Mesothelial cell of epicardium (in vitro differentiated cells): ENCODE measurements around the gene NRL. TPM values are rescaled to one million over a fixed set of nuclear protein-coding genes. Genes with fewer than 3 reads are reported as not detected.

Source experiments
- DNase-seq, 2 experiments: peaks; one replicate each; pipeline ENCODE4 v3.0.0; 2021; ENCODE audit warnings: low spot score in 2 of 2; ENCODE audit not compliant: unreplicated experiment in 2 of 2
- H3K27ac Mint-ChIP-seq: 2 replicates; pipeline ENCODE4 v1.8.0; 2021; ENCODE audit warnings: mixed read lengths
- H3K27me3 Mint-ChIP-seq: 2 replicates; pipeline ENCODE4 v1.8.0; 2021; ENCODE audit warnings: low read depth, mixed read lengths
- H3K36me3 Mint-ChIP-seq: 2 replicates; pipeline ENCODE4 v1.8.0; 2021; ENCODE audit warnings: mixed read lengths
- H3K4me1 Mint-ChIP-seq: 2 replicates; pipeline ENCODE4 v1.8.0; 2021; ENCODE audit warnings: mixed read lengths
- H3K4me3 Mint-ChIP-seq: 2 replicates; pipeline ENCODE4 v1.8.0; 2021; ENCODE audit warnings: mild to moderate bottlenecking, moderate library complexity, mixed read lengths
- H3K9me3 Mint-ChIP-seq: 2 replicates; pipeline ENCODE4 v1.8.0; 2021; ENCODE audit warnings: mixed read lengths
- CTCF ChIP-seq: fragments of 200-600 bp; sonication (generic); IDR thresholded peaks from one replicate; pipeline ENCODE4 v1.5.0; 2021; ENCODE audit warnings: antibody characterized with exemption; ENCODE audit not compliant: unreplicated experiment
- total RNA-seq: library from RNA; stranded (reverse); gene quantifications from 3 replicates; pipeline ENCODE4 v1.2.1, GENCODE V29; 2021

Gene NRL
- total RNA-seq = 1.5 to 2.0 TPM (median 1.8 TPM) in 3 replicates

GRCh38 chr14:24114532-24115421, at the start of gene NRL, which contains the start of gene DCAF11:
Gene NRL (minus strand): TSS chr14:24114949. CDS start chr14:24082848, 32,101 bp downstream.
Gene DCAF11 (plus strand): TSS chr14:24114777. CDS start chr14:24115595, 818 bp downstream.
- TF ChIP-seq CTCF = no peak
- peak; percentile 96 to 99 for DNase-seq
- H3K27me3 Mint-ChIP-seq = peaks cover 2% of the 10 kb centered on the region
- peaks cover 12% of the 10 kb centered on the region for H3K36me3 Mint-ChIP-seq
- H3K4me3 Mint-ChIP-seq = peak within 1 kb of the TSS; percentile 90
- H3K27ac Mint-ChIP-seq = peak within 1 kb of the TSS; percentile 99
- H3K4me1 Mint-ChIP-seq = peaks cover 20% of the 10 kb centered on the region
- no peaks in the 10 kb centered on the region for H3K9me3 Mint-ChIP-seq

GRCh38 chr14:24162093-24162492, 47.3 kb upstream of the NRL start:
- Mint-ChIP-seq H3K27ac (peak overlapping the region; percentile 99), H3K4me1 (peaks cover 45% of the 10 kb centered on the region), H3K36me3 (peaks cover 40% of the 10 kb centered on the region), H3K27me3 (no peaks in the 10 kb centered on the region), H3K4me3 (peak overlapping the region; percentile 94), H3K9me3 (no peaks in the 10 kb centered on the region)
- no peak for TF ChIP-seq CTCF
- DNase-seq = no peak

GRCh38 chr14:24160850-24161804, 46.4 kb upstream of the NRL start, which contains the start of gene IRF9:
Gene IRF9 (plus strand): TSS chr14:24161265. CDS start chr14:24162145, 880 bp downstream.
- TF ChIP-seq CTCF = peak; percentile 98
- Mint-ChIP-seq H3K27ac (peak within 1 kb of the TSS; percentile 99), H3K27me3 (no peaks in the 10 kb centered on the region), H3K4me1 (peaks cover 44% of the 10 kb centered on the region), H3K4me3 (peak within 1 kb of the TSS; percentile 94), H3K9me3 (no peaks in the 10 kb centered on the region), H3K36me3 (peaks cover 36% of the 10 kb centered on the region)
- DNase-seq = peak; percentile 89 to 98

GRCh38 chr14:24160499-24160849, 45.7 kb upstream of the NRL start:
- Mint-ChIP-seq H3K36me3 (peaks cover 38% of the 10 kb centered on the region), H3K27ac (peak overlapping the region; percentile 99)

More at GRCh38 chr14:24160499-24160849, 45.7 kb upstream of the NRL start:
- TF ChIP-seq CTCF = no peak
- Mint-ChIP-seq H3K4me3 (peak overlapping the region; percentile 94), H3K9me3 (no peaks in the 10 kb centered on the region), H3K27me3 (no peaks in the 10 kb centered on the region), H3K4me1 (peaks cover 40% of the 10 kb centered on the region)
- no peak for DNase-seq
